WERI-Rb-1 (cell line): ENCODE results near the gene OBSCN.

Experiments
- DNase-seq: peaks from one replicate; pipeline ENCODE4 v3.0.0-alpha.2; 2020
- H3K27ac ChIP-seq: fragments of 250-450 bp; sonication (Bioruptor Pico); 2 replicates; pipeline ENCODE4 v1.5.1; 2020; ENCODE audit warnings: mild to moderate bottlenecking, moderate library complexity
- H3K27me3 ChIP-seq: fragments of 250-450 bp; sonication (Bioruptor Pico); 2 replicates; pipeline ENCODE4 v1.5.1; 2021; ENCODE audit warnings: mild to moderate bottlenecking, low read depth, moderate library complexity; ENCODE audit not compliant: insufficient read depth, severe bottlenecking
- H3K36me3 ChIP-seq: fragments of 250-450 bp; sonication (Bioruptor Pico); 2 replicates; pipeline ENCODE4 v1.5.1; 2020; ENCODE audit warnings: mild to moderate bottlenecking, moderate library complexity
- H3K4me3 ChIP-seq: 2 replicates; pipeline ENCODE4 v1.5.1; 2011; ENCODE audit warnings: low read depth, mild to moderate bottlenecking, control low read depth, low read length
- H3K9me3 ChIP-seq: fragments of 250-450 bp; sonication (Bioruptor Pico); 2 replicates; pipeline ENCODE4 v1.5.1; 2021; ENCODE audit warnings: mild to moderate bottlenecking, moderate library complexity; ENCODE audit not compliant: severe bottlenecking
- CTCF ChIP-seq: IDR thresholded peaks from 2 replicates; pipeline ENCODE4 v1.5.1; 2011; ENCODE audit warnings: low read depth, mild to moderate bottlenecking, control low read depth, inconsistent platforms, low read length

Gene OBSCN

GRCh38 chr1:228164561-228165371 lies 43.1 kb upstream of the OBSCN start:
- H3K4me3 ChIP-seq = peak overlapping the region; percentile 43
- DNase-seq = no peak
- H3K9me3 ChIP-seq = no peaks in the 10 kb centered on the region
- H3K27ac ChIP-seq = peak overlapping the region; percentile 86
- no peak for TF ChIP-seq CTCF
- H3K27me3 ChIP-seq = no peaks in the 10 kb centered on the region
- no peaks in the 10 kb centered on the region for H3K36me3 ChIP-seq

- Histone ChIP-seq H3K36me3 (no peaks in the 10 kb centered on the region), H3K9me3 (no peaks in the 10 kb centered on the region), H3K27ac (peak within 1 kb of the TSS; percentile 99), H3K4me3 (peak within 1 kb of the TSS; percentile 58), H3K27me3 (no peaks in the 10 kb centered on the region)
- peak; percentile 95 for DNase-seq
- TF ChIP-seq CTCF = peak; percentile 78
Observed at GRCh38 chr1:228165372-228166169, 42.3 kb upstream of the OBSCN start, which contains the start of gene IBA57. IBA57 (plus strand) TSS chr1:228165804; CDS start chr1:228165817, 13 bp downstream.

- H3K27me3 ChIP-seq = no peaks in the 10 kb centered on the region
- H3K36me3 ChIP-seq = no peaks in the 10 kb centered on the region
- H3K4me3 ChIP-seq = peak overlapping the region; percentile 58
- peak; percentile 55 for DNase-seq
- TF ChIP-seq CTCF = peak; percentile 56
- peak overlapping the region; percentile 99 for H3K27ac ChIP-seq
- H3K9me3 ChIP-seq = no peaks in the 10 kb centered on the region
Observed at GRCh38 chr1:228166170-228166936, 41.5 kb upstream of the OBSCN start.

GRCh38 chr1:228168563-228169270 lies 39.1 kb upstream of the OBSCN start:
- no peak overlapping the region for H3K27ac ChIP-seq
- DNase-seq = no peak

More at GRCh38 chr1:228168563-228169270, 39.1 kb upstream of the OBSCN start:
- Histone ChIP-seq H3K4me3 (no peak overlapping the region), H3K27me3 (no peaks in the 10 kb centered on the region), H3K36me3 (no peaks in the 10 kb centered on the region), H3K9me3 (no peaks in the 10 kb centered on the region)
- no peak for TF ChIP-seq CTCF
